Measurements from ENCODE around the gene MAST3. TPM values are rescaled to one million over a fixed set of nuclear protein-coding genes. Genes with fewer than 3 reads are reported as not detected.

The MAST3 gene
- total RNA-seq, 1 donor from 2014 or later = 48.6 TPM

DNA sequence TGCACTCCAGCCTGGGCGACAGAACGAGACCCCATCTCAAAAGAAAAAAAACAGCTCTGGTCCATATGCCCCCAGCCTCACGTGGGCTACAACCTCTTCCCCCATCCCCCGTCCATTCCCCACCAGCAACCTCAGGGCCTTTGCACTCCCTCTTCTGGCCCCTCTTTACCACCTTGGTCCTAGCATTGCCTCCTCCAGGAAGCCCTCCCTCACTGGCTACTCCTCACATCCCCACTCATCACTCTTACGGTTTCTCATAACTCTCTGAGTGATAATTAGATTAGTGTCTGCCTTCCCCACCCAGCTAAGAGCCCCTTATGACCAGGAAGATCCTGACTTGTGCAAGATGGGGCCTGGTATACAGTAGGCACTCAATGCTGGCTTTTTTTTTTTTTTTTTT lies 41.6 kb upstream of the MAST3 start:
- Mint-ChIP-seq H3K4me1 (peaks cover 27% of the 10 kb centered on the region), H3K9me3 (no peaks in the 10 kb centered on the region), H3K27ac (peak overlapping the region; percentile 57), H3K27me3 (no peaks in the 10 kb centered on the region), H3K36me3 (ENCODE audit: low read depth) (peaks cover 4% of the 10 kb centered on the region), H3K4me3 (no peak overlapping the region)
- ChIA-PET CTCF (interaction anchor here (0.7 to 7.5 kb wide), 5 partner anchors 11 to 118 kb away, joined by 3 to 91 read pairs (median 4); partner anchors contain the start of gene ARRDC2), POLR2A (interaction anchor here (0.7 to 9.3 kb wide), 11 partner anchors 10 to 197 kb away, joined by 3 to 190 read pairs (median 8); partner anchors contain the start of genes ARRDC2 and RPL18A)
- DNase-seq (no peak), ATAC-seq (ENCODE audit: low read depth) (no peak)
- intact Hi-C loops (cut with micrococcal nuclease) = loop anchor here (5.0 kb wide), 1 partner anchor 174 kb away; no protein-coding TSS in a partner anchor
- TF ChIP-seq, protein P1, sequence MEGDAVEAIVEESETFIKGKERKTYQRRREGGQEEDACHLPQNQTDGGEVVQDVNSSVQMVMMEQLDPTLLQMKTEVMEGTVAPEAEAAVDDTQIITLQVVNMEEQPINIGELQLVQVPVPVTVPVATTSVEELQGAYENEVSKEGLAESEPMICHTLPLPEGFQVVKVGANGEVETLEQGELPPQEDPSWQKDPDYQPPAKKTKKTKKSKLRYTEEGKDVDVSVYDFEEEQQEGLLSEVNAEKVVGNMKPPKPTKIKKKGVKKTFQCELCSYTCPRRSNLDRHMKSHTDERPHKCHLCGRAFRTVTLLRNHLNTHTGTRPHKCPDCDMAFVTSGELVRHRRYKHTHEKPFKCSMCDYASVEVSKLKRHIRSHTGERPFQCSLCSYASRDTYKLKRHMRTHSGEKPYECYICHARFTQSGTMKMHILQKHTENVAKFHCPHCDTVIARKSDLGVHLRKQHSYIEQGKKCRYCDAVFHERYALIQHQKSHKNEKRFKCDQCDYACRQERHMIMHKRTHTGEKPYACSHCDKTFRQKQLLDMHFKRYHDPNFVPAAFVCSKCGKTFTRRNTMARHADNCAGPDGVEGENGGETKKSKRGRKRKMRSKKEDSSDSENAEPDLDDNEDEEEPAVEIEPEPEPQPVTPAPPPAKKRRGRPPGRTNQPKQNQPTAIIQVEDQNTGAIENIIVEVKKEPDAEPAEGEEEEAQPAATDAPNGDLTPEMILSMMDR (IDR thresholded peaks at IDR 0.05) = no peak

DNA sequence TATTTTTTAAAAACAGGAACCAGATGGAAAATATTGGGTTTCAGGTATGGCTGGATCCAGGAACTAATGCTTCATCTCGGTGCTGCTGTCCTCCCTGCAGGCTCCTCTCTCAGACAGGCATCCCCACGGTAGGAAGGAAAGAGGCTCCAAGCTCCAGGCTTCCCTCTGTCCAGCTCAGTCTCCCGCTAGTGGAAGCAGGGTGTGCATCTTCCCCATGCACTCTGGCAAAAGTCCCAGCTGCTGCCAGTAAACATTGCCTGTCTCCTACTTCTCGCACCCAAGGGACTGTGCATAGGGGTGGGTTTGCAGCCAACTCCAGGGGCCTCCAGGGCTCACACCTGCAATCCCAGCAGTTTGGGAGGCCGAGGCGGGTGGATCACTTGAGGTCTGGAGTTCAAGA lies 40.0 kb upstream of the MAST3 start:
- ChIA-PET CTCF (interaction anchor here (0.6 to 7.5 kb wide), 9 partner anchors 12 to 191 kb away, joined by 3 to 91 read pairs (median 4); partner anchors contain the start of gene ARRDC2), POLR2A (interaction anchor here (0.7 to 9.3 kb wide), 10 partner anchors 10 to 108 kb away, joined by 3 to 190 read pairs (median 18); partner anchors contain the start of genes ARRDC2 and IL12RB1)
- H3K4me3 Mint-ChIP-seq = no peak overlapping the region
- peak overlapping the region; percentile 76 for H3K27ac Mint-ChIP-seq
- ATAC-seq (ENCODE audit: low read depth) = no peak
- no peak for DNase-seq
- H3K36me3 Mint-ChIP-seq (ENCODE audit: low read depth) = peaks cover 7% of the 10 kb centered on the region
- H3K4me1 Mint-ChIP-seq = peaks cover 25% of the 10 kb centered on the region
- H3K9me3 Mint-ChIP-seq = no peaks in the 10 kb centered on the region
- intact Hi-C loops (cut with micrococcal nuclease) = loop anchor here (5.0 kb wide), 1 partner anchor 175 kb away; no protein-coding TSS in a partner anchor
- TF ChIP-seq, protein P1 (IDR thresholded peaks at IDR 0.05) = no peak
- H3K27me3 Mint-ChIP-seq = no peaks in the 10 kb centered on the region

DNA sequence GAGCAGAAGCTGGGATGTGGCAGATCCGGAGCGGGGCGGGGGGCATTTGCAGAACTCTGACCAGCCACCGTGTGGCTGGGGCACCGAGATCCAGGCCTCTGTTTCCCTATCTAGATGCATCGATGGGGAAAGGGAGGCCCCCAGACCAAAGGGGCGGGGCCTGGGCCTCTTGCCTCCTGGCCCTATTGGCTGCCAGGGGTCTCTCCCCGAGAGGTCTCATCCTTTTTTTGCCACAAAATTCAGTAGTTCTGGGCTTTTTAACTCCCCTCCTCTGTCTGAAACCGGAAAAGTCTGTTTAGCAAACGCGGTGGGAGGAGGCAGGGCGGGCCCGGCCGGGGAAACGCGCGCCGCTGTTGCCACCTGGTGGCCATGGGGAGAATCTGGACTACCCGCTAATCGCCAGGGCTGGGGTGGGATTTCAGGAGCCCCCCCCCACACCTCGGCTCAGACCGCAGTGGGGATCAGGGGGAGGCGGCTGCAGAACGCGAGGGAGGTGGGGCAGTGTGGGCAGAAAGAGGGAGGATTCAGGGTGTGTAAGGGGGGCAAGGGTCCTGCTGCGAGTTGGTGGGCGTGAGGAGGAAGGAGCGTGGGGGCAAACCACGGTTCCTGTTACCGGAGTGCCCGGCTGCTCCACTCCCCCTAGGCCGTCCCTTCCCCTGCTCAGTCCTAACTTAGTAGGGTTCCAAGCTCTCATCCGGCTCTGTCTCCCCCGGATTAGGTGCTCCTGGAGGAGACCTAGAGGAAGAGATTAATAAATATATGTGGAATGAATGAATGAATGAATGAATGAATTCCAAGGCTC lies 39.2 kb upstream of the MAST3 start:
- Mint-ChIP-seq H3K27me3 (no peaks in the 10 kb centered on the region), H3K9me3 (no peaks in the 10 kb centered on the region), H3K27ac (peak overlapping the region; percentile 76), H3K4me3 (peak overlapping the region; percentile 58), H3K4me1 (peaks cover 21% of the 10 kb centered on the region), H3K36me3 (ENCODE audit: low read depth) (peaks cover 9% of the 10 kb centered on the region)
- TF ChIP-seq, protein P1 (IDR thresholded peaks at IDR 0.05) = peak; percentile 88
- DNase-seq (peak; percentile 81), ATAC-seq (ENCODE audit: low read depth) (peak; percentile 93)
- POLR2A ChIA-PET = interaction anchor here (0.6 to 9.3 kb wide), 14 partner anchors 11 to 120 kb away, joined by 3 to 190 read pairs (median 6); partner anchors contain the start of genes ARRDC2 and IL12RB1
- intact Hi-C loops (cut with micrococcal nuclease) = loop anchor here (1.0 to 5.0 kb wide), 10 partner anchors 13 to 194 kb away; partner anchors contain the start of gene PIK3R2
- CTCF ChIA-PET = interaction anchor here (0.7 to 7.5 kb wide), 10 partner anchors 13 to 120 kb away, joined by 3 to 91 read pairs (median 4); partner anchors contain the start of gene ARRDC2

DNA sequence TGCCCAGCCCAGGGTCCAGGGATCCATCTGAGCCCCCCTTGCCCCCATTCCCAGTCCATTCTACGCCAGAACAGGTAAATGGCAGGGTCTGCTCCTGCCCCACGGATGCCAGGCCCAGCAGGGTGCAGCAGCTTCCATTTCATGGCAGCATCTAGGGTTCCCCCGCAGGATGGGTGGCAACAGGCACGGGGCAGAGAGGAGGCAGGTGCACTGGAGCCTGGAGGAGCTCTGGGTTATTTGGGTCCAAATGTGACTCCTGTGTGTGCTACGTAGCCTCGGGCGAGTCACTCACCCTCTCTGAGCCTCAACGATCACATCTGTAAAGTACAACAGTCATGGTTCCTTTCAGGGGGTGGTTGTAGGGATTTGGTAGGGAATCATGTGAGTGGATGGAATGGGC lies 38.3 kb upstream of the MAST3 start:
- TF ChIP-seq, protein P1 (IDR thresholded peaks at IDR 0.05) = no peak
- Mint-ChIP-seq H3K27me3 (no peaks in the 10 kb centered on the region), H3K4me3 (no peak overlapping the region), H3K36me3 (ENCODE audit: low read depth) (peaks cover 10% of the 10 kb centered on the region), H3K9me3 (no peaks in the 10 kb centered on the region), H3K4me1 (peaks cover 17% of the 10 kb centered on the region), H3K27ac (no peak overlapping the region)
- ChIA-PET CTCF (interaction anchor here (0.7 to 7.5 kb wide), 4 partner anchors 35 to 121 kb away, joined by 3 to 91 read pairs (median 6); partner anchors contain the start of gene ARRDC2), POLR2A (interaction anchor here (0.6 to 9.3 kb wide), 9 partner anchors 14 to 121 kb away, joined by 3 to 190 read pairs (median 12); partner anchors contain the start of gene ARRDC2)
- DNase-seq (no peak), ATAC-seq (ENCODE audit: low read depth) (no peak)
- intact Hi-C loops (cut with micrococcal nuclease) = loop anchor here (2.0 to 5.0 kb wide), 3 partner anchors 40 to 177 kb away; partner anchors contain the start of gene PIK3R2

Data from activated B cell treated with CpG ODN at 0.5 μM for 24 hours (primary cell).